Loucy (cell line): ENCODE data around the gene ITGA11.

Experiments
- H2AFZ ChIP-seq: fragments of 200-600 bp; sonication (generic); 2 replicates; pipeline ENCODE4 v1.6.0; 2016; ENCODE audit warnings: antibody characterized with exemption, mild to moderate bottlenecking, low read length, moderate library complexity
- H3F3A ChIP-seq: fragments of 200-600 bp; 2 replicates; pipeline ENCODE4 v1.6.0; 2016; ENCODE audit warnings: antibody characterized with exemption, low read depth, mild to moderate bottlenecking
- H3K27me3 ChIP-seq: fragments of 200-600 bp; sonication (generic); 2 replicates; pipeline ENCODE4 v1.6.1; 2014; ENCODE audit warnings: low read length, mild to moderate bottlenecking; ENCODE audit not compliant: insufficient read depth, poor library complexity, severe bottlenecking
- H3K36me3 ChIP-seq: fragments of 200-600 bp; sonication (generic); 2 replicates; pipeline ENCODE4 v1.6.1; 2016; ENCODE audit warnings: low read length; ENCODE audit not compliant: insufficient read depth
- H3K4me1 ChIP-seq: fragments of 200-600 bp; sonication (generic); 2 replicates; pipeline ENCODE4 v1.5.1; 2014; ENCODE audit warnings: low read length, mild to moderate bottlenecking; ENCODE audit not compliant: insufficient read depth, poor library complexity, severe bottlenecking
- H3K4me2 ChIP-seq: fragments of 200-600 bp; sonication (generic); 2 replicates; pipeline ENCODE4 v1.6.0; 2014; ENCODE audit warnings: antibody characterized with exemption, low read length, low read depth, mild to moderate bottlenecking; ENCODE audit not compliant: poor library complexity, severe bottlenecking
- H3K4me3 ChIP-seq: fragments of 200-600 bp; sonication (generic); 2 replicates; pipeline ENCODE4 v1.5.1; 2014; ENCODE audit warnings: low read length, mild to moderate bottlenecking, mixed read lengths; ENCODE audit not compliant: poor library complexity, severe bottlenecking
- H3K79me2 ChIP-seq: fragments of 200-600 bp; sonication (generic); 2 replicates; pipeline ENCODE4 v1.6.1; 2014; ENCODE audit warnings: low read length; ENCODE audit not compliant: insufficient read depth
- H3K9ac ChIP-seq: fragments of 200-600 bp; sonication (generic); 2 replicates; pipeline ENCODE4 v1.6.0; 2014; ENCODE audit warnings: mild to moderate bottlenecking, low read depth, low read length, moderate library complexity; ENCODE audit not compliant: poor library complexity, severe bottlenecking
- H3K9me2 ChIP-seq: fragments of 200-600 bp; sonication (generic); replicated peaks from 2 replicates; pipeline ENCODE4 v1.6.1; 2016; ENCODE audit warnings: low read depth, low read length, mixed read lengths
- H3K9me3 ChIP-seq: fragments of 200-600 bp; sonication (generic); 2 replicates; pipeline ENCODE4 v1.6.1; 2014; ENCODE audit warnings: mild to moderate bottlenecking, antibody characterized with exemption, low read length, low read depth; ENCODE audit not compliant: insufficient read depth
- H4K20me1 ChIP-seq: fragments of 200-600 bp; sonication (generic); 2 replicates; pipeline ENCODE4 v1.6.0; 2014; ENCODE audit warnings: antibody characterized with exemption, low read length, mild to moderate bottlenecking; ENCODE audit not compliant: insufficient read depth, poor library complexity, severe bottlenecking
- EZH2phosphoT487 ChIP-seq: fragments of 200-600 bp; IDR thresholded peaks from 2 replicates; pipeline ENCODE4 v1.6.1; 2018; ENCODE audit warnings: antibody characterized with exemption, mild to moderate bottlenecking, moderate library complexity, borderline replicate concordance
- TF ChIP-seq, protein P1 (sequence below): fragments of 200-600 bp; sonication (generic); conservative IDR thresholded peaks from 2 replicates; pipeline ENCODE4 v1.5.1; 2014; ENCODE audit warnings: mild to moderate bottlenecking, antibody characterized with exemption, low read length

ITGA11 gene

GRCh38 chr15:68360721-68361120 lies 71.2 kb downstream of the ITGA11 start:
- H3K4me2 ChIP-seq = no peak overlapping the region

GRCh38 chr15:68356778-68357177 lies 75.2 kb downstream of the ITGA11 start:
- H3K36me3 ChIP-seq = no peaks in the 10 kb centered on the region
- no peak overlapping the region for H3K9ac ChIP-seq
- H4K20me1 ChIP-seq = no peaks in the 10 kb centered on the region
- H3F3A ChIP-seq = peaks cover 3% of the 10 kb centered on the region; the same call in 1 of the 2 replicates
- no peaks in the 10 kb centered on the region for H3K9me3 ChIP-seq
- no peak overlapping the region for H2AFZ ChIP-seq
- H3K4me1 ChIP-seq = peaks cover 15% of the 10 kb centered on the region
- no peaks in the 10 kb centered on the region for H3K79me2 ChIP-seq
- no peaks in the 10 kb centered on the region for H3K27me3 ChIP-seq
- no peak overlapping the region for H3K4me3 ChIP-seq
- no peak overlapping the region for H3K4me2 ChIP-seq
- TF ChIP-seq EZH2phosphoT487 = no peak
- TF ChIP-seq, protein P1, sequence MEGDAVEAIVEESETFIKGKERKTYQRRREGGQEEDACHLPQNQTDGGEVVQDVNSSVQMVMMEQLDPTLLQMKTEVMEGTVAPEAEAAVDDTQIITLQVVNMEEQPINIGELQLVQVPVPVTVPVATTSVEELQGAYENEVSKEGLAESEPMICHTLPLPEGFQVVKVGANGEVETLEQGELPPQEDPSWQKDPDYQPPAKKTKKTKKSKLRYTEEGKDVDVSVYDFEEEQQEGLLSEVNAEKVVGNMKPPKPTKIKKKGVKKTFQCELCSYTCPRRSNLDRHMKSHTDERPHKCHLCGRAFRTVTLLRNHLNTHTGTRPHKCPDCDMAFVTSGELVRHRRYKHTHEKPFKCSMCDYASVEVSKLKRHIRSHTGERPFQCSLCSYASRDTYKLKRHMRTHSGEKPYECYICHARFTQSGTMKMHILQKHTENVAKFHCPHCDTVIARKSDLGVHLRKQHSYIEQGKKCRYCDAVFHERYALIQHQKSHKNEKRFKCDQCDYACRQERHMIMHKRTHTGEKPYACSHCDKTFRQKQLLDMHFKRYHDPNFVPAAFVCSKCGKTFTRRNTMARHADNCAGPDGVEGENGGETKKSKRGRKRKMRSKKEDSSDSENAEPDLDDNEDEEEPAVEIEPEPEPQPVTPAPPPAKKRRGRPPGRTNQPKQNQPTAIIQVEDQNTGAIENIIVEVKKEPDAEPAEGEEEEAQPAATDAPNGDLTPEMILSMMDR = no peak
- no peaks in the 10 kb centered on the region for H3K9me2 ChIP-seq

More at GRCh38 chr15:68360721-68361120, 71.2 kb downstream of the ITGA11 start:
- Histone ChIP-seq H3K4me3 (no peak overlapping the region), H2AFZ (no peak overlapping the region), H3K9me2 (no peaks in the 10 kb centered on the region), H3K79me2 (no peaks in the 10 kb centered on the region), H3F3A (no peaks in the 10 kb centered on the region), H3K9ac (no peak overlapping the region), H3K9me3 (no peaks in the 10 kb centered on the region), H3K36me3 (no peaks in the 10 kb centered on the region), H3K4me1 (peaks cover 15% of the 10 kb centered on the region), H4K20me1 (no peaks in the 10 kb centered on the region), H3K27me3 (no peaks in the 10 kb centered on the region)
- TF ChIP-seq EZH2phosphoT487 = no peak
- TF ChIP-seq, protein P1 = no peak

GRCh38 chr15:68354923-68355322 lies 77.0 kb downstream of the ITGA11 start:
- Histone ChIP-seq H3K79me2 (no peaks in the 10 kb centered on the region), H3K4me2 (no peak overlapping the region), H3K27me3 (no peaks in the 10 kb centered on the region), H3K36me3 (no peaks in the 10 kb centered on the region), H3K9ac (no peak overlapping the region), H3F3A (peaks cover 3% of the 10 kb centered on the region; the same call in 1 of the 2 replicates), H4K20me1 (no peaks in the 10 kb centered on the region), H3K9me3 (no peaks in the 10 kb centered on the region), H3K4me3 (no peak overlapping the region), H3K4me1 (peaks cover 23% of the 10 kb centered on the region), H3K9me2 (no peaks in the 10 kb centered on the region), H2AFZ (no peak overlapping the region)
- TF ChIP-seq, protein P1 = no peak
- no peak for TF ChIP-seq EZH2phosphoT487
